Activated CD8-positive, alpha-beta memory T cell treated with anti-CD3 and anti-CD28 coated beads, Interleukin-2, amount 50 U/mL, for 24 hours (primary cell): Measurements from ENCODE around the gene CCDC88B.

ENCODE experiments used
- DNase-seq: peaks from one replicate; pipeline ENCODE4 v3.0.0-alpha.2; 2020; ENCODE audit errors: extremely low read depth

CCDC88B gene

DNA sequence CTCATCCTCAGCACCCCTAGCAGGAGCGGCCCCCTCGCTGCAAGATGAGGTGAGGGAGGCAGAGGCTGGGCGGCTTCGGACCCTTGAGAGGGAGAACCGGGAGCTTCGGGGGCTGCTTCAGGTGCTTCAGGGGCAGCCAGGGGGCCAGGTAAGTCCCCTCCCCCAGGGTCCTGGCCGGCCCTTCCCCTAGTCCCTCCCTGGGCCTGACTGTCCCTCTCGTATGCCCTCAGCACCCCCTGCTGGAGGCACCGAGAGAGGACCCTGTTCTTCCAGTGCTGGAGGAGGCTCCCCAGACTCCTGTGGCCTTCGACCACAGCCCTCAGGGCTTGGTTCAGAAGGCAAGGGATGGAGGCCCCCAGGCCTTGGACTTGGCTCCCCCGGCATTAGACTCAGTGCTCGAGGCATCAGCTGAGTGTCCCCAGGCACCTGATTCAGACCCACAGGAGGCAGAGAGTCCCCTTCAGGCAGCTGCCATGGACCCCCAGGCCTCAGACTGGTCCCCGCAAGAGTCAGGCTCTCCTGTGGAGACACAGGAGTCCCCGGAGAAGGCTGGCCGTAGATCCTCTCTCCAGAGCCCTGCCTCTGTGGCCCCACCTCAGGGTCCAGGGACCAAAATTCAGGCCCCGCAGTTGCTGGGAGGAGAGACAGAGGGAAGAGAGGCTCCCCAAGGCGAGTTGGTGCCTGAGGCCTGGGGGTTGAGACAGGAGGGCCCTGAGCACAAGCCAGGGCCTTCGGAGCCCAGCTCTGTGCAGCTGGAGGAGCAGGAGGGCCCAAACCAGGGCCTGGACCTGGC, 4.0 kb downstream of the CCDC88B start:
- no peak for DNase-seq

DNA sequence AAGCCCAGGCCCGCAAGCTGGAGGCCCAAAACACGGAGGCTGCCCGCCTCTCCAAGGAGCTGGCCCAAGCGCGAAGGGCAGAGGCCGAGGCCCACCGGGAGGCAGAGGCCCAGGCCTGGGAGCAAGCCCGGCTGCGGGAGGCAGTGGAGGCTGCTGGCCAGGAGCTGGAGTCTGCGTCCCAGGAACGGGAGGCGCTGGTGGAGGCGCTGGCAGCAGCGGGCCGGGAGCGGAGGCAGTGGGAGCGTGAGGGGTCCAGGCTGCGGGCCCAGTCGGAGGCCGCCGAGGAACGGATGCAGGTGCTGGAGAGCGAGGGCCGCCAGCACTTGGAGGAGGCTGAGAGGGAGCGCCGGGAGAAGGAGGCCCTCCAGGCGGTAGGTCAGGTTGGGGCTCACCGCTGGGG, 4.8 kb downstream of the CCDC88B start:
- DNase-seq = no peak

DNA sequence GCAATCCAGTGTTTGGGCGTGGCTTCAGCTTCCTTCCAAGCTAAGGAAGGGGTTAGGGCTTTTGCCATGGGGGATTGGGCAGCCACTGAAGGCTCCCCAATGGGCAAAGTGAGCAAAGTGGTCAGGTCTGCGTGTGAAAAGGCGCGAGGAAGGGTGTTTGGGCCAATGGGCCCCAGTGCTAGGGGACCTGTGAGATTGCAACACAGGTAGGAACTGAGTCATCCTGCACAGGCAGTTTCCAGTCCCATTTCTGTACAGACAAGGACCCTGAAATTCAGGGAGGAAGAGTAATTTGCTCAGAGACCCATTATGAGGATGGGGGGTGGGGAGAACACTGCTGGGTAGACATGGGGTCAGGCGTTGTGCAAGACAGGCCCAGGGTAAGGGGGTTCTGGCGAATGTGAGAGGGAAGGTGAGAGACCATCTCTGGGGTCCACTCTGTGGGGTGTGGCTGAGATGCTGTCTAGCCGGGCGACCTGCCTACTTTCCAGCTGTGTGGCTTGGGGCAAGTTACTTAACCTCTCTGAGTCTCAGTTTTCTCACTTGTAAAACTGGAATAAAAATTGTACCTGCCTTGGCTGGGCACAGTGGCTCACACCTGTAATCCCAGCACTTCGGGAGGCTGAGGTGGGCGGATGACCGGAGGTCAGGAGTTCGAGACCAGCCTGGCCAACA, 7.3 kb downstream of the CCDC88B start:
- no peak for DNase-seq

DNA sequence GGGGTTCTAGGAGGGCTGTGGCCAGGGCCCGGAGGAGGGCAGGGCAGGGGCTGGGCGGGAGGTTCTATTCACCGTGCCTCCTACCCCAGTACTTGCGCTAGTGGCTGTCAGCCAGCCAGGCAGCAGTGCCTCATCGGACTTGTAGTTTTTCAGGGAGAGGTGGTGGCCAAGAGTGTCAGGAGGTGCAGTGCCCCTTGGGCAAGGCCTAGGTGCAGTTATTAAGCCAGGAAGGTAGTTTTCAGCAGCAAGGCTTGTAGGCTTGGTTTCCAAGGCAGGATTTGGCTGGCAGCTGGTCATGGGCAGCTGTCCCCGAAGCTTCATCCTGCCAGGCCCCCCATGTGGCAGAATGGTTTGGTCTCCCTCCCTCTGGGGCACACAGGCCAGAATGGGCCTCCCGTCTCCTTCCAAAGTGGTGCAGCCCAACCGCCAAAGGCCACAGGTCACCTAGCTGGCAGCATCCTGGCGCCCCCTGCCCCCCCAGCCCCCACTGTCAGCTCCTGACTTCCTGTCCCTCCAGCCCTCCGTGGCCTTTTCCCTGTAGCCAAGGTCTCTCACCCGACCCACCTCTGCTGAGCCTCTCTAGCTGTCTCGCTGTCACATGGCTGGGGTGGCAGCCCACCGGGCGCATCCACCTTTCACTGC, 8.5 kb downstream of the CCDC88B start:
- no peak for DNase-seq

DNA sequence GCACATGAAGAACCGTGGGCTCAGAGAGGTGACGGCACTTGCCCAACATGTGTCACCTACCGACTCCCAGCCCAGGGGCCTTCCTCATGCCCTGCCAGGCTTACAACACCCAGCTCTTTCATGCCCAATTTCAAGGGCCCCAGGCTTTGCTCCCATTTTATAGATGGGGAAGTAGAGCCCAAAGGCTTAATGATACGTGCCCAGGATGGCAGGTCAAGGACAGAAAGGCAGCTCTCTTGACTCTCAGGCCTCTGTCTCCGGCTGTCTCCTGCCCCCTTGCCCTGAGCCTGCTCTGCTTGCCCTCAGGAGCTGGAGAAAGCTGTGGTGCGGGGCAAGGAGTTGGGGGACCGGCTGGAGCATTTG, 9.0 kb downstream of the CCDC88B start:
- DNase-seq = no peak

DNA sequence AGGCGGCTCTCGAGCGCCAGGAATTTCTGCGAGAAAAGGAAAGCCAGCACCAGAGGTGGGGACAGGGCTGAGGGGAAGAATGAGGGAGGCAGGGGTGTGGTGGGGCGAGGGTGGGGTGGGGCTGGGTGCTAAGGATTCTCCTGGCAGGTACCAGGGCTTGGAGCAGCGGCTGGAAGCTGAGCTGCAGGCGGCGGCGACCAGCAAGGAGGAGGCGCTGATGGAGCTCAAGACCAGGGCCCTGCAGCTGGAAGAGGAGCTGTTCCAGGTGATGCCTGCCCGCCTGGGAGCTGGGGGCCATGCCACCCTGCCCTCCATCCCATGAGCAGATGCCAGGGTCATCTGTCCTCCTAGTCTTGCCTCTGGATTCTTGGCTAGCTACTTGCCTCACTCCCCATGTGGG, 9.4 kb downstream of the CCDC88B start:
- DNase-seq = no peak

DNA sequence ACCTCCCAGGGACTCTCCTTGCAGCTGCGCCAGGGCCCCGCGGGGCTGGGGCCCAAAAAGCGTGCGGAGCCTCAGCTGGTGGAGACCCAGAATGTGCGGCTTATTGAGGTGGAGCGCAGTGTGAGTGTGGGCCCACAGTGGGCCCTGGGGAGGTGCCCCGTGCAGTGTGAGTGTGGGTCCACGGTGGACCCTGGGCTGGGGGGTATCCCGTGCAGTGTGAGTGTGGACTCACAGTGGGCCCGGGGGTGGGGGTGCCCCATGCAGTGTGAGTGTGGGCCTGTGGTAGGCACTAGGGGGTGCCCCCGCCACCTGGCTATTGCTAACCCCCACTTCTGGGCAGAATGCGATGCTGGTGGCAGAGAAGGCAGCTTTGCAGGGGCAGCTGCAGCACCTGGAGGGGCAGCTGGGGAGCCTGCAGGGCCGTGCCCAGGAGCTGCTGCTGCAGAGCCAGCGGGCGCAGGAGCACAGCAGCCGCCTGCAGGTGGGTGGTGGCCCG, 11.2 kb downstream of the CCDC88B start:
- no peak for DNase-seq

DNA sequence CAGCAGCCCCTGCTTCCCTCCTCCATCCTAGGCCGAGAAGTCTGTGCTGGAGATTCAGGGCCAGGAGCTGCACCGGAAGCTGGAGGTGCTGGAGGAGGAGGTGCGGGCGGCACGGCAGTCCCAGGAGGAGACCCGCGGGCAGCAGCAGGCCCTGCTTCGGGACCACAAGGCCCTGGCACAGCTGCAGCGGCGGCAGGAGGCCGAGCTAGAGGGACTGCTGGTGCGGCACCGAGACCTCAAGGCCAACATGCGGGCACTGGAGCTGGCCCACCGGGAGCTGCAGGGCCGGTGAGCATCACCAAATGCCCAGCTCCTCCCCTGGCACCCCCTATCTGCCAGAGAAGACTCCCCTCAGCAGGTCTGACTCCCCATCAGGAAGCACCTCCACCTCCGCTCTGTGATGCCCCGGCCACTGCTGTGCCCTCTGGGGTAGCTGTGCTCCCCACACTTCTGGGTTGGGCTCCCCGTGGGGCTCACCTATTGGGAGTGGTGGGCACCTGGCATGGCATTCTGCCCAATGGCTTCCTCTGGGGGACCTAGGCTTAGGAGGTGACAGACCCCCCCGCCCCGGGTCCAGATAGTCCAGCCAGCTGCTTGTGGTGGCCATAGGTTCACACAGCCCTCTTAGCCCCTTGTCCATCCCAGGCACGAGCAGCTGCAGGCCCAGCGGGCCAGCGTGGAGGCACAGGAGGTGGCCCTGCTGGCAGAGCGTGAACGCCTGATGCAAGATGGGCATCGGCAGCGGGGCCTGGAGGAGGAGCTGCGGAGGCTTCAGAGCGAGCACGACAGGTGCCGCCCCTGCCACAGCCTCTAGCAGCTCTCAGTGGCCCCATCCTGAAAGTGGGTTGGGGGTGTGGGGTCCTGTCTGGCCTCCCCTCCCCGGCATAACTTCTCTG, 12.3 kb downstream of the CCDC88B start:
- no peak for DNase-seq

DNA sequence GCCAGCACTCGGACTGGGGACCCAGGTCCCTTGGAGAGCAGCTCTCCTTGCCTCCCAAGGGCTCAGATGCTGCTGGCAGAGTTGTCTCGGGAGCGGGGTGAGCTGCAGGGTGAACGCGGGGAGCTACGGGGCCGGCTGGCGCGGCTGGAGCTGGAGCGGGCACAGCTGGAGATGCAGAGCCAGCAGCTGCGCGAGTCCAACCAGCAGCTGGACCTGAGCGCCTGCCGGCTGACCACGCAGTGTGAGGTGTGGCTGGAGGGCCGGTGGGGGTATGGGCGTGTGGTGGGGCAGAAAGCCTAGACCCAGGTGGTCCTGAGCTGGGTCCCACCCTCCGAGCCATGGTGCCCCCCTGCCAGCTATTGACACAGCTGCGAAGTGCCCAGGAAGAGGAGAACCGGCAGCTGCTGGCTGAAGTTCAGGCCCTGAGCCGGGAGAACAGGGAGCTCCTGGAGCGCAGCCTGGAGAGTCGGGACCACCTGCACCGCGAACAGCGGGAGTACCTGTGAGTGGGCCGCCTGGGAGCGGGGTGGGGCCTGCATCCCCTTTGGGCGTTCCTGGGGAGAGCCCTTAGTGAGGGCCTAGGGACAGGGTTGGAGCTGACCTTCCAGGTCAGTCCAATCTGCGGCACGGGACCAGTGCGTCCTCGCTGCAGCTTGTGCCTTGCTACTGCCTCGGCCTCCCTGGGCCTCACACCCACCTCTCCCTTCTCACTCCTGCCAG, 13.2 kb downstream of the CCDC88B start:
- DNase-seq = no peak

DNA sequence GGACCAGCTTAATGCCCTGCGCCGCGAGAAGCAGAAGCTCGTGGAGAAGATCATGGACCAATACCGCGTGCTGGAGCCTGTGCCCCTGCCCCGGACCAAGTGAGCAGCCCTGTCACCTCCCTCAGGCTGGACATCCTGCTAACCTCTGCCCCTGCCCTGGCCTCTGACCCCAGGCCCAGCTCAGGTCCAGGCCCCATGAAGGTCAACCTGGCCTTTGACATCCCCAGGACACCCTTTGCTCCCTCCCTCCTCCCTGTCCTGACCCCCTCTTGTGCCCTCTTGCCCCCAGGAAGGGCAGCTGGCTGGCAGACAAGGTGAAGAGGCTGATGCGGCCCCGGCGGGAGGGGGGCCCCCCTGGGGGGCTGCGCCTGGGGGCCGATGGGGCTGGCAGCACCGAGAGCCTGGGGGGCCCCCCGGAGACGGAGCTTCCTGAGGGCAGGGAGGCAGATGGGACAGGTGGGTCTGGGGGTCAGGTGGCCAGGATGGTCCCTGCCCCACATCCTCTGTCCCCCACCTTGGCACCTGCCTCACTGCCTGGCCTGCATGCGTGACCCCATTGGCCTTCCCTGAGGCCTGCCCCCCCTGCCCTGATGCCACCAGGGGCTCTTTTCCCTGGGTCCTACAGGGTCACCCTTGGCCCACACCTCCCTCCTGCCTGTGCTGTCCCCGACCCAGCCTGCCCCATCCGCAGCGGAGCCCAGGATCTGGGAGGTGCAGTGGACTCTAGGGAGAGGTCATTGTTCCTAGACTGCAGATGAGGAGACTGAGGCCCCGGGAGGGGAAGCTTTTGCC, 13.9 kb downstream of the CCDC88B start:
- DNase-seq = no peak

DNA sequence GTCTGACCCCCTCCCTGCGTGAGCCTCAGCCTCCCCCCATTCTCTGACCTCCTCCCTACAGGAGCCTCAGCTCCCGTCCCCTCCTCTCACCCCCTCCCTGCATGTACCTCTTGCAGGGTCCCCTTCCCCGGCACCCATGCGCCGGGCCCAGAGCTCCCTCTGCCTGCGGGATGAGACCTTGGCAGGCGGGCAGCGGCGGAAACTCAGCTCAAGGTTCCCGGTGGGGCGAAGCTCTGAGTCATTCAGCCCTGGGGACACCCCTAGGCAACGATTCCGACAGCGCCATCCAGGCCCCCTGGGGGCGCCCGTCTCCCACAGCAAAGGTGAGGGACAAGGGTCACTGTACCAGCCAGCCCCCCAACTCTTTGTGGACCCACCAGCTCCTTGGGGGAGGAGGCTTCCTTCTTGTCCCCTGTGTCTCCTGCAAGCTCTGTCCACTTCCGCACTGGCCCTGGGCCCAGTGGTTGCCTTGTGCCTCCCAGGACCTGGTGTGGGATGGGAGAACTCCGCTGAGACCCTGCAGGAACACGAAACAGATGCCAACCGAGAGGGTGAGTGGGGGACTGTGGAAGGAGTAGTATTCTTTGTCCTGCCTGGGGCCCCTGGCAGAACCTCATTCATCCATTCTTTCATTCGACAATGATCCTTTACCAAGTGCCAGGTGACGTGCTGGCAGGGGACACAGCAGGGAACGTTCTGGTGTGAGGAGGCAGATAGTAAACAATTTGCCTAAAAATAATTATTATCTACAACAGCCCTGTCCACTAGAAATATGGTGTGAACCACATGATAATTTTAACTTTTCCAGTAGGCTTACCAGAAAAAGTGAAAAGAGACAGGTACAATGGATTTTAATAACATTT, 15.3 kb downstream of the CCDC88B start:
- no peak for DNase-seq

DNA sequence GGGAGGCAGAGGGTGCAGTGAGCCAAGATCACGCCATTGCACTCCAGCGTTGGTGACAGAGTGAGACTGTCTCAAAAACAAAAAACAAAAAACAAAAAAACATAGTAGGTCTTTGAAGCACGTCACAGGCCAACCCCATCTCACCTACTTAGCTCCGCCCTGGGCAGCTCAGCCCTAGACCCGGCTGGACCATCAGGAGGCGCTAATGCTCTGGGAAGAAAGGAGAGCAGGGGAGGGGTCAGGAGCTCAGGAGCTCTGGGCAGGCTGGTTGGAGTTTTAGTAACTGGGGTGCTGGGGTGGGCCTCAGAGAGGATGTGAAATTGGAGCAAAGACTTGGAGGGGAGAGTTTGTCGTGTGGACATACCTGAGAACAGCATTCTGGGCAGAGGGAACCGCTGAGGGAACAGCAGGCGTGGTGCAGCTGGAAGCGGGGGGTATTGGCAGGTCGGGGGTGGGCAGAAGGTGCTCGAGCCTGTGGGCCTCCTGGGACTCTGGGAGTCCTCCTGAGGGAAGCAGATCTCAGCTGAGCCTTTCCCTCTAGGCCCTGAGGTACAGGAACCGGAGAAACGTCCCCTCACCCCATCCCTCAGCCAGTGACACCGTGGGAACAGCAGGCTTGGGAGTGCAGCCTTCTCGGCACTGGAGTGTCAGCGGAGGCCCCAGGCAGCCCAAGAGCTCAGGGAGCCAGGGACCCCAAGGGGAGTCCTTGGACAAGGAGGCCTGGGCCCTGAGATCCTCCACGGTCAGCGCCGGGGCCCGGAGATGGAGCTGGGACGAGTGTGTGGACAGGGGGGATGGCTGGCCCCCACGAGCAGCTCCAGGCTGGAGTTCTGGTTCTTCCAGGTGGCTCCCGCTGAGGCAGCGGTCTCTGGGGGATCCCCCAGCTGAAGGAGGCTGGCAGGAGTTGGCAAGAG, 16.8 kb downstream of the CCDC88B start:
- no peak for DNase-seq

DNA sequence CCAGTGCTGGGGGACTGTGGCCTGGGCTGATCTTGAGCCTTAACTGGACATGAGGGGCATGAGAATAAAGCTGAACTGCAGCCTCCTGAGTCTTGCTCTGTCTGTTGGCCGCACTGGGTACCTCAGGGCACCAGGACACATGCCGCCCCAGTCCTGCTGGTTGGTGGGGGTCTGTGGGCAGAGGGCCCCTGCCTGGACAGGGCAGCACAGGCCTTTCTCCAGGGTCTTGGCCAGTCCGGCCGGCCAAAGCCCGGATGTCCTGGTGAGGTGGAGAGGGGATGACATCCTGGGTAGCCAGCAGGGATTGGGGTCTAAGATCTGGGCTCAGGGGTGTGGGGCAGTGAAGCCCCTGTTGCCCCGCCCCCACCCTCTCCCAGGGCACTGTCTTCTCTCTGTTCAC, 17.4 kb downstream of the CCDC88B start:
- no peak for DNase-seq

DNA sequence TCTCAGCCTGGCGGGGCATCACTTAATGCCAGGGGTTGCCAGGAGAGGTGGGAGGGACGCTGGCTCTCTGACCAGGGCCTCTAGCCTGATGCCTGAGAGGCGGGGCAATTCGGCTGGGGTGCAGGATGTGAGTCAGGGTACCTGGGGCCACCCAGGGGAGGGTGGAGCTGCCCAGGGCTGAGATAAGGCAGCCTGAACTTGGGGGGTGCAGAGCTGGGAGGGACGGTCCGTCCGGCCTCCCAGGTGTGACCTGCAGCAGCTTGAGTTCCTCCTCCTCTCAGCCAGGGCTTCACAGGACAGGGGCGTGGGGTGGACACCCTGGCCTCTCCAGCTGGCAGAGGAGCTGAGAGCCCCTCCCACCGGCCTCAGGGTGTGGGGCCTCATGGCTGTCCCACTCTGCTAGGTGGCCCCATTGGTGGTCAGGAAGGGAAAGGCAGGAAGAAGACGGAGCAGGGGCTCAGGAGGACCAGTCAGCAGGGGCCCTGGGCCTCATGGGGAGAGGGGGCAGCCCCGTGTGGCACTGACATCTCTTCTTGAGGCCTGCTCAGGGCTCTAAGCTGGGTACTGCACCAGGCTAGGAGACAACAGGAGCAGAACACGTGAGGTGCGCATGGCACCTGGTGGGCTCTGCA, 18.0 kb downstream of the CCDC88B start:
- DNase-seq = no peak

DNA sequence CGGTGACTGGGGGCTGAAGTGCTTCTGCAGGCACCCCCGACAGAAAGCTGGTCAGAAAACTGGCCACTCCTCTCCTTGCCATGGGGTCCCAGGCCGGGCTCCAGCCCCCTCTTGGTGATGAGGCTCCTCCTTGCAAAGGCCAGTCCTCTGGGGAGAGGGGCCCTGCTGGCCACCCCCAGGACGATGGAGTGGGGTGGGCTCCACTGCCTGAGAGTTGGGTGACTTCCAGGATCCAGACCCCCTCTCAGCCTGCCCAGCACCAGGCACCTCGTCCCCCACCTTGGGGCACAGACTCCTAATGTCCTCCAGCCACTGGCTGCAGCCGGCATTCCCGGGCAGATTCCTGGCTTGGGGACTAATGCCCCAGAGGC, 18.5 kb downstream of the CCDC88B start:
- no peak for DNase-seq

DNA sequence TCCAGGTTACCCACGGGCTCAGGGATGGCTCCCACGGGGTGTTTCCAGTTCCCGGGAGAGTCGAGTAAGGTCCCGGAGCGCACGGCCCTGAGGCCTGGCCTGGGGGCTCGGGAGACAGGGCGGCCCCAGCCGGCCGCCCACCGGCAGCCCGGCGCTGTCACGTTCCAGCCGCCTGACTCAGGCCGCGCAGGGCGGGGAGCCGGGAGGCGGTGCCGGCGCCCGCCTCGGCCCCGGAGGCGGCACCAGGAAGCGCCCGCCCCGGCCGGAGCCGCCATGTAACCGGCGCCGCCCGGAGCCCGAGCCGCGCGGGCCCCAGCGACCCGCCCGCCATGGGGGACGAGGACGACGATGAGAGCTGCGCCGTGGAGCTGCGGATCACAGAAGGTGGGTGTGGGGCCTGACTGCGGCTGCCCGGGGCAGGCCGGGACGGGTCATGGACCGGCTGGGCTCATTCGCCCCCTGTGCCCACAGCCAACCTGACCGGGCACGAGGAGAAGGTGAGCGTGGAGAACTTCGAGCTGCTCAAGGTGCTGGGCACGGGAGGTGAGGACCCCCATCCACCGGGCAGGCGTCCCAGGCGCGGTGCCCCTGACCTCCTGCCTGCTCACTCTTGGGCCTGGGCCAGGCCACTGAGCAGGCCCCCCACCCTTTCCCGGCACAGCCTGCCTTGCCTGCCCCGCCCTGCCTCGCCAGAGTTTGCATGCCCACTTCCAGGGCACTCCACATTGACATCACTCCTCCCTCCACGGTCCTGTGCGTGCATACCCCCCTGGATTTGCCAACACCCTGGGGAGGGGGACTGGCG, 19.1 kb downstream of the CCDC88B start, which contains the start of gene RPS6KA4:
RPS6KA4 (plus strand) TSS at position 256 of the 805 bp plus-strand sequence; CDS start at position 330, 74 bp downstream.
- no peak for DNase-seq
